HepG2 (cell line): ENCODE data around the gene E2F1. TPM values are rescaled to one million over a fixed set of nuclear protein-coding genes. Genes with fewer than 3 reads are reported as not detected.

Experiments
- CHD2 ChIP-seq: IDR thresholded peaks from 2 replicates; pipeline ENCODE4 v1.6.1; 2011; ENCODE audit warnings: low read depth, low read length, improper control_type of control experiment
- CHD4 ChIP-seq: fragments of 200-600 bp; sonication (generic); IDR thresholded peaks from 2 replicates; pipeline ENCODE4 v1.7.0; 2017; ENCODE audit warnings: mild to moderate bottlenecking, low read length, borderline replicate concordance
- DNMT1 ChIP-seq: sonication (generic); formaldehyde crosslinking; IDR thresholded peaks from 2 replicates; pipeline ENCODE4 v1.5.1; 2020; ENCODE audit warnings: mild to moderate bottlenecking, missing genetic modification reagents
- GTF3A ChIP-seq: sonication (generic); formaldehyde crosslinking; conservative IDR thresholded peaks from 2 replicates; pipeline ENCODE4 v1.4.0; 2020; ENCODE audit warnings: mild to moderate bottlenecking, missing genetic modification reagents
- NR3C1 ChIP-seq: sonication (generic); formaldehyde crosslinking; IDR thresholded peaks from 2 replicates; pipeline ENCODE4 v1.4.0; 2020; ENCODE audit warnings: missing genetic modification reagents
- PITX1 ChIP-seq: sonication (generic); formaldehyde crosslinking; IDR thresholded peaks from 2 replicates; pipeline ENCODE4 v1.5.1; 2020; ENCODE audit warnings: mild to moderate bottlenecking, missing genetic modification reagents
- POLR2G ChIP-seq: fragments of 200-400 bp; formaldehyde crosslinking; IDR thresholded peaks from 2 replicates; pipeline ENCODE4 v1.6.1; 2018; ENCODE audit warnings: mild to moderate bottlenecking, low read depth, low read length, moderate library complexity
- RBFOX2 ChIP-seq: fragments of 200-400 bp; formaldehyde crosslinking; IDR thresholded peaks from 2 replicates; pipeline ENCODE4 v1.6.1; 2017; ENCODE audit warnings: low read depth, mild to moderate bottlenecking, low read length
- SMARCE1 ChIP-seq: fragments of 450-650 bp; IDR thresholded peaks from 2 replicates; pipeline ENCODE4 v1.6.1; 2017; ENCODE audit warnings: borderline replicate concordance
- ZNF670 ChIP-seq: sonication (generic); formaldehyde crosslinking; IDR thresholded peaks from 2 replicates; pipeline ENCODE4 v1.8.0; 2022; ENCODE audit warnings: mild to moderate bottlenecking, missing genetic modification reagents, borderline replicate concordance
- ZNF672 ChIP-seq: sonication (generic); formaldehyde crosslinking; IDR thresholded peaks from 2 replicates; pipeline ENCODE4 v1.8.1; 2022; ENCODE audit warnings: missing genetic modification reagents
- ZNF841 ChIP-seq: sonication (generic); formaldehyde crosslinking; IDR thresholded peaks from 2 replicates; pipeline ENCODE4 v1.8.1; 2023; ENCODE audit warnings: missing genetic modification reagents, borderline replicate concordance
- polyA plus RNA-seq, 8 experiments: library from polyadenylated mRNA; depleted of rRNA in 3 of 8; stranded (reverse) in 7 of 8; unstranded in 1 of 8; fragments of >200 nt; fragmentation: Illumina TruSeq in 4 of 8; extraction: Trizol in 4 of 8; gene quantifications; 2 replicates each; pipeline versions ENCODE4 v1.2.1 to v1.2.3, GENCODE V29; 2011 to 2016; ENCODE audit warnings: low read depth in 4 of 8, missing spikeins in 1 of 8, mixed read lengths in 1 of 8; ENCODE audit not compliant: insufficient read depth in 1 of 8
- total RNA-seq, 5 experiments: library from RNA; depleted of rRNA; stranded (reverse); fragments of >200 nt; fragmentation: Illumina TruSeq; extraction: Trizol; gene quantifications; 2 replicates each; pipeline ENCODE4 v1.2.3, GENCODE V29; 2016; ENCODE audit warnings: low read depth in 1 of 5
- TF ChIP-seq, protein P1 (sequence below): sonication (generic); formaldehyde crosslinking; IDR thresholded peaks from 2 replicates; pipeline ENCODE4 v1.5.0; 2020; ENCODE audit warnings: missing genetic modification reagents
- TF ChIP-seq, protein P2 (sequence below): sonication (generic); formaldehyde crosslinking; IDR thresholded peaks from 2 replicates; pipeline ENCODE4 v1.5.1; 2020; ENCODE audit warnings: missing genetic modification reagents, mild to moderate bottlenecking, borderline replicate concordance
- TF ChIP-seq, protein P3 (sequence below): sonication (generic); formaldehyde crosslinking; IDR thresholded peaks from 2 replicates; pipeline ENCODE4 v1.4.0; 2020; ENCODE audit warnings: missing genetic modification reagents
- TF ChIP-seq, protein P4 (sequence below), 2 experiments: sonication (generic) in 1 of 2; formaldehyde crosslinking in 1 of 2; IDR thresholded peaks; 2 replicates each; pipeline versions ENCODE4 v1.6.1 to v1.9.0; 2014 to 2022; ENCODE audit warnings: antibody characterized with exemption in 1 of 2, borderline replicate concordance in 1 of 2, inconsistent platforms in 1 of 2, low read depth in 1 of 2, missing genetic modification reagents in 1 of 2

The E2F1 gene
- total and polyA plus RNA-seq, 2 of the 13 experiments (the other 11 are each of a cell fraction or from before 2014, with no cell fraction given), result 25.5 to 39.4 TPM

DNA sequence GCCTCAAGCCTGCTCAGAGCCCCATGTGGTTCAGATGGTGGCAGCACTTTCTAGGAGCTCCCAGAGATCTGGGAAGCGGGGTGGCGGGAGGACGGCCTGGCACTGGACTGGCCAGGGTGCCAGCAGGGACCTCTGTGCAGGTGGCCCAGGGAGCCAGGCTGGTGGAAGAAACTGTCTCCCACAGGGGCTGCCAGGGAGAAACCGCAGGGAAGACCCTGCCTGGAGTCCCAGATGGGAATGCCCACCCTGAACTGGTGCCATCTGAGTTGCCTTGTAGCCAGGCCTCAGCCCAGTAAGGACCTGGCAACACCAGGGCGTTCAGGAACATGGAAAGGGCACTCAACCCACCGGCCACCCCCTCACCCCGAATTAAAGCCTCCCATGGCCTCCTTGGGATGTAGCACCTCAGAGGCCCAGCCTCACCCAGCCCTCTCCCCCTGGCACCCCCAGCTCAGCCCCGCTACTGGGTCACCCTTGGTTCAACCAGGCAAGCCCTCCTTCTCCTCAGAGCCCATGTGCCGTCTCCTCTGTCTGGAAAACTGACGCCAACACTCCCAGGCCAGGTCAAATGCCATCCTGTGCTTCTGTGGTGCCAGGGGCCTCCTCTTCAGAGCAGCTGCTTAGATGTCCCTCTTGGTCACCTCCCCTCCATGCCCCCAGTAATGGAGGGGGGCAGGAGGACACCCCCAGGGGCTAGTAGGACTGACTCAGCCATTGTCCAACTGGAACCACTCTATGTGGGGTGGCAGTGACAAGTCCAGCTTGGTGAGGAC lies 30.0 kb downstream of the E2F1 start (continued):
- TF ChIP-seq, protein P1, sequence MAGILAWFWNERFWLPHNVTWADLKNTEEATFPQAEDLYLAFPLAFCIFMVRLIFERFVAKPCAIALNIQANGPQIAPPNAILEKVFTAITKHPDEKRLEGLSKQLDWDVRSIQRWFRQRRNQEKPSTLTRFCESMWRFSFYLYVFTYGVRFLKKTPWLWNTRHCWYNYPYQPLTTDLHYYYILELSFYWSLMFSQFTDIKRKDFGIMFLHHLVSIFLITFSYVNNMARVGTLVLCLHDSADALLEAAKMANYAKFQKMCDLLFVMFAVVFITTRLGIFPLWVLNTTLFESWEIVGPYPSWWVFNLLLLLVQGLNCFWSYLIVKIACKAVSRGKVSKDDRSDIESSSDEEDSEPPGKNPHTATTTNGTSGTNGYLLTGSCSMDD (CRISPR knock-in tag), result no peak
- no peak for TF ChIP-seq CHD4
- TF ChIP-seq, protein P2, sequence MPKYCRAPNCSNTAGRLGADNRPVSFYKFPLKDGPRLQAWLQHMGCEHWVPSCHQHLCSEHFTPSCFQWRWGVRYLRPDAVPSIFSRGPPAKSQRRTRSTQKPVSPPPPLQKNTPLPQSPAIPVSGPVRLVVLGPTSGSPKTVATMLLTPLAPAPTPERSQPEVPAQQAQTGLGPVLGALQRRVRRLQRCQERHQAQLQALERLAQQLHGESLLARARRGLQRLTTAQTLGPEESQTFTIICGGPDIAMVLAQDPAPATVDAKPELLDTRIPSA (CRISPR knock-in tag), result no peak
- no peak for TF ChIP-seq RBFOX2
- TF ChIP-seq ZNF670 (CRISPR knock-in tag), result no peak
- no peak for TF ChIP-seq DNMT1 (CRISPR knock-in tag)
- no peak for TF ChIP-seq PITX1 (CRISPR knock-in tag)
- TF ChIP-seq POLR2G, result 0 out of 2 replicates have a peak, but pooled peaks have one; percentile 5
- TF ChIP-seq, protein P3, sequence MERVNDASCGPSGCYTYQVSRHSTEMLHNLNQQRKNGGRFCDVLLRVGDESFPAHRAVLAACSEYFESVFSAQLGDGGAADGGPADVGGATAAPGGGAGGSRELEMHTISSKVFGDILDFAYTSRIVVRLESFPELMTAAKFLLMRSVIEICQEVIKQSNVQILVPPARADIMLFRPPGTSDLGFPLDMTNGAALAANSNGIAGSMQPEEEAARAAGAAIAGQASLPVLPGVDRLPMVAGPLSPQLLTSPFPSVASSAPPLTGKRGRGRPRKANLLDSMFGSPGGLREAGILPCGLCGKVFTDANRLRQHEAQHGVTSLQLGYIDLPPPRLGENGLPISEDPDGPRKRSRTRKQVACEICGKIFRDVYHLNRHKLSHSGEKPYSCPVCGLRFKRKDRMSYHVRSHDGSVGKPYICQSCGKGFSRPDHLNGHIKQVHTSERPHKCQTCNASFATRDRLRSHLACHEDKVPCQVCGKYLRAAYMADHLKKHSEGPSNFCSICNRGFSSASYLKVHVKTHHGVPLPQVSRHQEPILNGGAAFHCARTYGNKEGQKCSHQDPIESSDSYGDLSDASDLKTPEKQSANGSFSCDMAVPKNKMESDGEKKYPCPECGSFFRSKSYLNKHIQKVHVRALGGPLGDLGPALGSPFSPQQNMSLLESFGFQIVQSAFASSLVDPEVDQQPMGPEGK (CRISPR knock-in tag), result no peak
- TF ChIP-seq, protein P4, sequence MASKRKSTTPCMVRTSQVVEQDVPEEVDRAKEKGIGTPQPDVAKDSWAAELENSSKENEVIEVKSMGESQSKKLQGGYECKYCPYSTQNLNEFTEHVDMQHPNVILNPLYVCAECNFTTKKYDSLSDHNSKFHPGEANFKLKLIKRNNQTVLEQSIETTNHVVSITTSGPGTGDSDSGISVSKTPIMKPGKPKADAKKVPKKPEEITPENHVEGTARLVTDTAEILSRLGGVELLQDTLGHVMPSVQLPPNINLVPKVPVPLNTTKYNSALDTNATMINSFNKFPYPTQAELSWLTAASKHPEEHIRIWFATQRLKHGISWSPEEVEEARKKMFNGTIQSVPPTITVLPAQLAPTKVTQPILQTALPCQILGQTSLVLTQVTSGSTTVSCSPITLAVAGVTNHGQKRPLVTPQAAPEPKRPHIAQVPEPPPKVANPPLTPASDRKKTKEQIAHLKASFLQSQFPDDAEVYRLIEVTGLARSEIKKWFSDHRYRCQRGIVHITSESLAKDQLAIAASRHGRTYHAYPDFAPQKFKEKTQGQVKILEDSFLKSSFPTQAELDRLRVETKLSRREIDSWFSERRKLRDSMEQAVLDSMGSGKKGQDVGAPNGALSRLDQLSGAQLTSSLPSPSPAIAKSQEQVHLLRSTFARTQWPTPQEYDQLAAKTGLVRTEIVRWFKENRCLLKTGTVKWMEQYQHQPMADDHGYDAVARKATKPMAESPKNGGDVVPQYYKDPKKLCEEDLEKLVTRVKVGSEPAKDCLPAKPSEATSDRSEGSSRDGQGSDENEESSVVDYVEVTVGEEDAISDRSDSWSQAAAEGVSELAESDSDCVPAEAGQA (IDR thresholded peaks at IDR 0.05; ENCODE audit: low read depth), result no peak
- TF ChIP-seq, protein P4 (CRISPR knock-in tag; IDR thresholded peaks at IDR 0.05; ENCODE audit: borderline replicate concordance), result no peak
- no peak for TF ChIP-seq ZNF672 (CRISPR knock-in tag)
- no peak for TF ChIP-seq ZNF841 (CRISPR knock-in tag)
- no peak for TF ChIP-seq CHD2
- TF ChIP-seq NR3C1, result no peak
- no peak for TF ChIP-seq GTF3A (CRISPR knock-in tag)
- TF ChIP-seq SMARCE1, result no peak
